Measurements from ENCODE around the gene C3AR1.

Gene C3AR1

GRCh38 chr12:8014836-8015235, 51.3 kb downstream of the C3AR1 start:
- Histone ChIP-seq H3K9me2 (replicated peaks; ENCODE audit: insufficient read depth, low read length) (no peaks in the 10 kb centered on the region), H3F3A (ENCODE audit: insufficient read depth, low read length) (no peaks in the 10 kb centered on the region), H2AFZ (ENCODE audit: low read length) (no peak overlapping the region), H3K27me3 (replicated peaks; ENCODE audit: insufficient read depth, low read length) (peaks cover 22% of the 10 kb centered on the region), H3K9ac (ENCODE audit: low read length) (no peak overlapping the region), H4K20me1 (ENCODE audit: insufficient read depth, low read length) (no peaks in the 10 kb centered on the region), H3K9me3 (replicated peaks; ENCODE audit: insufficient read depth, low read length) (no peaks in the 10 kb centered on the region), H3K4me1 (ENCODE audit: low read length) (no peaks in the 10 kb centered on the region), H3K4me2 (ENCODE audit: low read depth, low read length) (no peak overlapping the region), H3K4me3 (ENCODE audit: low read length) (no peak overlapping the region), H3K79me2 (ENCODE audit: low read length) (no peaks in the 10 kb centered on the region), H3K27ac (ENCODE audit: low read length) (no peak overlapping the region), H3K36me3 (replicated peaks; ENCODE audit: insufficient read depth, low read length) (no peaks in the 10 kb centered on the region)
- TF ChIP-seq EZH2phosphoT487 (IDR thresholded peaks at IDR 0.05; ENCODE audit: low read length): no peak
- no peak for TF ChIP-seq EZH2 (optimal IDR thresholded peaks at IDR 0.05; ENCODE audit: low read depth, low read length)
- TF ChIP-seq, protein P1, sequence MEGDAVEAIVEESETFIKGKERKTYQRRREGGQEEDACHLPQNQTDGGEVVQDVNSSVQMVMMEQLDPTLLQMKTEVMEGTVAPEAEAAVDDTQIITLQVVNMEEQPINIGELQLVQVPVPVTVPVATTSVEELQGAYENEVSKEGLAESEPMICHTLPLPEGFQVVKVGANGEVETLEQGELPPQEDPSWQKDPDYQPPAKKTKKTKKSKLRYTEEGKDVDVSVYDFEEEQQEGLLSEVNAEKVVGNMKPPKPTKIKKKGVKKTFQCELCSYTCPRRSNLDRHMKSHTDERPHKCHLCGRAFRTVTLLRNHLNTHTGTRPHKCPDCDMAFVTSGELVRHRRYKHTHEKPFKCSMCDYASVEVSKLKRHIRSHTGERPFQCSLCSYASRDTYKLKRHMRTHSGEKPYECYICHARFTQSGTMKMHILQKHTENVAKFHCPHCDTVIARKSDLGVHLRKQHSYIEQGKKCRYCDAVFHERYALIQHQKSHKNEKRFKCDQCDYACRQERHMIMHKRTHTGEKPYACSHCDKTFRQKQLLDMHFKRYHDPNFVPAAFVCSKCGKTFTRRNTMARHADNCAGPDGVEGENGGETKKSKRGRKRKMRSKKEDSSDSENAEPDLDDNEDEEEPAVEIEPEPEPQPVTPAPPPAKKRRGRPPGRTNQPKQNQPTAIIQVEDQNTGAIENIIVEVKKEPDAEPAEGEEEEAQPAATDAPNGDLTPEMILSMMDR (IDR thresholded peaks at IDR 0.05; ENCODE audit: low read length): no peak
- no peak for DNase-seq

DNA sequence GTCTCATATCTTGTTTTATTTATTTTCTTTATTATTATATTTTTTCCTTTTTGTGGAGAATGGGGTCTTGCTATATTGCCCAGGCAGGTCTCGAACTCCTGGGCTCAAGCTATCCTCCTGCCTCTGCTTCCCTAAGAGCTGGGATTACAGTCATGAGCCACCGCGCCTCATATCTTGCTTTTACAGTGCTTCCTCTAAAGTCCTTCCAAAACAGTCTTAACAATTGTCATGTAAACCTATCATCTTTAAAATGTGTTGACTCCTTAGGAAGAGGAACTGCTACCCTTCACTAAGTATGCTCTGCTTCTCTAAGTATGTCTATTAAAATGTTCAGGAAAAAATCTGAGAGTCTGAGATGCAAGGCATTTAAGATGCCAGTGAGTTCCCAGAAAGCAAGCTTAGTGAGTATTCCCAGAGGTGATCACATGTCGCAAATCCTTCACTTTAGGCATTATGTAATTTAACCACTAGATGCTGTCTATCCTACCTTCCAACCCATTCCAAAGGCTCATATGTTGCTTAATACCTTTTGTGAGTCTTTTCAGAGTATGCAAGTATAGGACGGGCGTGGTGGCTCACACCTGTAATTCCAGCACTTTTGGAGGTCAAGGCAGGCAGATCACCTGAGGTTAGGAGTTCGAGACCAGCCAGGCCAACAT, 53.4 kb downstream of the C3AR1 start:
- Histone ChIP-seq H3K36me3 (replicated peaks; ENCODE audit: insufficient read depth, low read length) (no peaks in the 10 kb centered on the region), H2AFZ (ENCODE audit: low read length) (no peak overlapping the region), H3F3A (ENCODE audit: insufficient read depth, low read length) (no peaks in the 10 kb centered on the region), H4K20me1 (ENCODE audit: insufficient read depth, low read length) (no peaks in the 10 kb centered on the region), H3K9me2 (replicated peaks; ENCODE audit: insufficient read depth, low read length) (no peaks in the 10 kb centered on the region), H3K27ac (ENCODE audit: low read length) (no peak overlapping the region), H3K4me2 (ENCODE audit: low read depth, low read length) (no peak overlapping the region), H3K79me2 (ENCODE audit: low read length) (no peaks in the 10 kb centered on the region), H3K4me3 (ENCODE audit: low read length) (no peak overlapping the region), H3K4me1 (ENCODE audit: low read length) (no peaks in the 10 kb centered on the region), H3K27me3 (replicated peaks; ENCODE audit: insufficient read depth, low read length) (0 out of 2 replicates have a peak, but pooled peaks cover 3% of the 10 kb centered on the region), H3K9me3 (replicated peaks; ENCODE audit: insufficient read depth, low read length) (no peaks in the 10 kb centered on the region), H3K9ac (ENCODE audit: low read length) (no peak overlapping the region)
- TF ChIP-seq, protein P1 (IDR thresholded peaks at IDR 0.05; ENCODE audit: low read length): no peak
- TF ChIP-seq EZH2 (optimal IDR thresholded peaks at IDR 0.05; ENCODE audit: low read depth, low read length) (no peak), EZH2phosphoT487 (IDR thresholded peaks at IDR 0.05; ENCODE audit: low read length) (no peak)
- DNase-seq: no peak

- no peak overlapping the region for H3K9ac ChIP-seq (ENCODE audit: low read length)
- H3K9me3 ChIP-seq (replicated peaks; ENCODE audit: insufficient read depth, low read length): no peaks in the 10 kb centered on the region
Measured at GRCh38 chr12:8011331-8011730, 54.8 kb downstream of the C3AR1 start.

More at GRCh38 chr12:8011331-8011730, 54.8 kb downstream of the C3AR1 start:
- Histone ChIP-seq H3K27ac (ENCODE audit: low read length) (no peak overlapping the region), H3K4me3 (ENCODE audit: low read length) (no peak overlapping the region), H3K27me3 (replicated peaks; ENCODE audit: insufficient read depth, low read length) (0 out of 2 replicates have a peak, but pooled peaks cover 3% of the 10 kb centered on the region), H3K4me1 (ENCODE audit: low read length) (no peaks in the 10 kb centered on the region), H3K9me2 (replicated peaks; ENCODE audit: insufficient read depth, low read length) (no peaks in the 10 kb centered on the region), H3K36me3 (replicated peaks; ENCODE audit: insufficient read depth, low read length) (no peaks in the 10 kb centered on the region), H3F3A (ENCODE audit: insufficient read depth, low read length) (no peaks in the 10 kb centered on the region), H3K79me2 (ENCODE audit: low read length) (no peaks in the 10 kb centered on the region), H3K4me2 (ENCODE audit: low read depth, low read length) (no peak overlapping the region), H2AFZ (ENCODE audit: low read length) (no peak overlapping the region), H4K20me1 (ENCODE audit: insufficient read depth, low read length) (no peaks in the 10 kb centered on the region)
- TF ChIP-seq EZH2phosphoT487 (IDR thresholded peaks at IDR 0.05; ENCODE audit: low read length): no peak
- TF ChIP-seq EZH2 (optimal IDR thresholded peaks at IDR 0.05; ENCODE audit: low read depth, low read length): no peak
- TF ChIP-seq, protein P1 (IDR thresholded peaks at IDR 0.05; ENCODE audit: low read length): no peak
- no peak for DNase-seq

All from MM.1S (cell line).